H1 (cell line): ENCODE data around the gene METRNL.

Experiments used
- CREB1 ChIP-seq: IDR thresholded peaks from 2 replicates; pipeline ENCODE4 v1.6.1; 2012; ENCODE audit warnings: inconsistent platforms
- EP300 ChIP-seq, 2 experiments: IDR thresholded peaks; 1 replicate in 1 of 2; 2 replicates in 1 of 2; pipeline ENCODE4 v1.6.1; 2011 to 2012; ENCODE audit warnings: low read depth in 2 of 2, low read length in 2 of 2, mild to moderate bottlenecking in 2 of 2, borderline replicate concordance in 1 of 2, inconsistent platforms in 1 of 2, moderate library complexity in 1 of 2
- EZH2 ChIP-seq: fragments of 200-600 bp; sonication (generic); IDR thresholded peaks from 2 replicates; pipeline ENCODE4 v1.7.1; 2012; ENCODE audit warnings: low read depth, mild to moderate bottlenecking, moderate library complexity, low read length, inconsistent platforms; ENCODE audit not compliant: severe bottlenecking
- KDM5A ChIP-seq: fragments of 200-600 bp; IDR thresholded peaks from 2 replicates; pipeline ENCODE4 v1.7.1; 2012; ENCODE audit warnings: mild to moderate bottlenecking, low read length, inconsistent platforms, mixed read lengths
- MAFK ChIP-seq: IDR thresholded peaks from 2 replicates; pipeline ENCODE4 v1.6.1; 2012; ENCODE audit warnings: low read depth, mild to moderate bottlenecking, improper control_type of control experiment, low read length
- NRF1 ChIP-seq: IDR thresholded peaks from 2 replicates; pipeline ENCODE4 v1.6.1; 2011; ENCODE audit warnings: mild to moderate bottlenecking, low read depth, low read length, improper control_type of control experiment
- POLR2A ChIP-seq, 2 experiments: IDR thresholded peaks; 1 replicate in 1 of 2; 2 replicates in 1 of 2; pipeline ENCODE4 v1.6.1; 2011; ENCODE audit warnings: low read depth in 2 of 2, low read length in 2 of 2, mild to moderate bottlenecking in 2 of 2; ENCODE audit errors: control extremely low read depth in 1 of 2
- POLR2AphosphoS5 ChIP-seq: IDR thresholded peaks from 2 replicates; pipeline ENCODE4 v1.6.1; 2011; ENCODE audit warnings: low read depth, low read length
- SP1 ChIP-seq: IDR thresholded peaks from 2 replicates; pipeline ENCODE4 v1.6.1; 2011; ENCODE audit warnings: low read depth, low read length
- TF ChIP-seq, protein P1 (sequence below), 3 experiments: IDR thresholded peaks; 1 replicate in 2 of 3; 2 replicates in 1 of 3; pipeline versions ENCODE4 v1.5.1 to v1.6.1; 2011; ENCODE audit warnings: low read length in 3 of 3, mild to moderate bottlenecking in 3 of 3, inconsistent platforms in 2 of 3, low read depth in 1 of 3, moderate library complexity in 1 of 3; ENCODE audit not compliant: insufficient read depth in 1 of 3; ENCODE audit errors: control extremely low read depth in 1 of 3
- TF ChIP-seq, protein P2 (sequence below): IDR thresholded peaks from 2 replicates; pipeline ENCODE4 v1.6.1; 2011; ENCODE audit warnings: low read length, improper control_type of control experiment

DNA sequence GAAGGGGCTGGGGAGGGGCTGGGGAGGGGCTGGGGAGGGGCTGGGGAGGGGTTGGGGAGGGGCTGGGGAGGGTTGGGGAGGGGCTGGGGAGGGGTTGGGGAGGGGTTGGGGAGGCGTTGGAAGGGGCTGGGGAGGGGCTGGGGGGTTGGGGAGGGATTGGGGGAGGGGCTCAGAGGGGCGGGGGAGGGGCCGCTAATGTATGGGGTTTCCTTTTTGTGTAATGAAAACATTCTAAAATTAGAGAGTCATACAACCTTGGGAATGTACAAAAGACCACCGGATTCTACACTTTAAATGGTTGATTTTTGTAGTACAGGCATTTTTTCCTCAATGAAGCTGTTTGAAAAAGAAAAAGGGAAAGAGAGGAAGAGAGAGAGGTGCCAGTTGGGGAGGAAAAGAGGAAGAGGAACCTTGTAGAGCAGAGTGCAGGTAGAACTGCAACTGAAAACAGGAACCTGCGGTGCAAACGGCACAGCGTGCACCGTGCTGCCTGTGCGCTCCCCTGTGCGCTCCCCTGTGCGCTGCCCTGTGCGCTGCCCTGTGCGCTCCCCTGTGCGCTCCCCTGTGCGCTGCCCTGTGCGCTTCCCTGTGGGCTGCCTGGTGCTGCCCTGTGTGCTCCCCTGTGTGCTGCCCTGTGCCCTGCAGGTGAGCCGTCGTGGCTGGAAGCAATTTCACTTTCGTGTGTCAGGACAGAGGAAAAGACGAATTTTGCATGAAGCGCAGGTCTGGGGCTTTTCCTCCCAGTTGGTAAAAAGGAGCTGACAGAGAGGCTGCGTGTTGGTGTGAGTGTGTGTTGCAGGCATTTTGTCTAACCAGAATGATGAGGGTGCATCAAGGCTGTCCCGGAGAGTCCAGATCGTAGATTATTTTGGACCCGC, 40.8 kb downstream of the METRNL start:
- TF ChIP-seq KDM5A: no peak
- no peak for TF ChIP-seq CREB1
- TF ChIP-seq, protein P1, sequence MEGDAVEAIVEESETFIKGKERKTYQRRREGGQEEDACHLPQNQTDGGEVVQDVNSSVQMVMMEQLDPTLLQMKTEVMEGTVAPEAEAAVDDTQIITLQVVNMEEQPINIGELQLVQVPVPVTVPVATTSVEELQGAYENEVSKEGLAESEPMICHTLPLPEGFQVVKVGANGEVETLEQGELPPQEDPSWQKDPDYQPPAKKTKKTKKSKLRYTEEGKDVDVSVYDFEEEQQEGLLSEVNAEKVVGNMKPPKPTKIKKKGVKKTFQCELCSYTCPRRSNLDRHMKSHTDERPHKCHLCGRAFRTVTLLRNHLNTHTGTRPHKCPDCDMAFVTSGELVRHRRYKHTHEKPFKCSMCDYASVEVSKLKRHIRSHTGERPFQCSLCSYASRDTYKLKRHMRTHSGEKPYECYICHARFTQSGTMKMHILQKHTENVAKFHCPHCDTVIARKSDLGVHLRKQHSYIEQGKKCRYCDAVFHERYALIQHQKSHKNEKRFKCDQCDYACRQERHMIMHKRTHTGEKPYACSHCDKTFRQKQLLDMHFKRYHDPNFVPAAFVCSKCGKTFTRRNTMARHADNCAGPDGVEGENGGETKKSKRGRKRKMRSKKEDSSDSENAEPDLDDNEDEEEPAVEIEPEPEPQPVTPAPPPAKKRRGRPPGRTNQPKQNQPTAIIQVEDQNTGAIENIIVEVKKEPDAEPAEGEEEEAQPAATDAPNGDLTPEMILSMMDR (IDR thresholded peaks at IDR 0.05; ENCODE audit: control extremely low read depth in 1 of 3, insufficient read depth in 1 of 3, low read depth in 1 of 3, low read length in 3 of 3): no peak
- no peak for TF ChIP-seq MAFK
- no peak for TF ChIP-seq NRF1
- TF ChIP-seq EZH2: no peak
- TF ChIP-seq POLR2A (IDR thresholded peaks at IDR 0.05; ENCODE audit: control extremely low read depth in 1 of 2, low read depth in 2 of 2, low read length in 2 of 2): no peak
- no peak for TF ChIP-seq SP1
- TF ChIP-seq EP300 (IDR thresholded peaks at IDR 0.05; ENCODE audit: borderline replicate concordance in 1 of 2, low read depth in 2 of 2, low read length in 2 of 2): no peak
- no peak for TF ChIP-seq POLR2AphosphoS5
- TF ChIP-seq, protein P2, sequence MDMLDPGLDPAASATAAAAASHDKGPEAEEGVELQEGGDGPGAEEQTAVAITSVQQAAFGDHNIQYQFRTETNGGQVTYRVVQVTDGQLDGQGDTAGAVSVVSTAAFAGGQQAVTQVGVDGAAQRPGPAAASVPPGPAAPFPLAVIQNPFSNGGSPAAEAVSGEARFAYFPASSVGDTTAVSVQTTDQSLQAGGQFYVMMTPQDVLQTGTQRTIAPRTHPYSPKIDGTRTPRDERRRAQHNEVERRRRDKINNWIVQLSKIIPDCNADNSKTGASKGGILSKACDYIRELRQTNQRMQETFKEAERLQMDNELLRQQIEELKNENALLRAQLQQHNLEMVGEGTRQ: no peak
